Erythroblast (primary cell): ENCODE measurements around the gene ANK3.

Experiments
- GATA1 ChIP-seq: IDR thresholded peaks from 2 replicates; pipeline ENCODE4 v1.6.1; 2011; ENCODE audit warnings: low read depth, mild to moderate bottlenecking, control low read depth, low read length, moderate library complexity
- POLR2A ChIP-seq: IDR thresholded peaks from 2 replicates; pipeline ENCODE4 v1.6.1; 2011; ENCODE audit warnings: mild to moderate bottlenecking, low read length

GRCh38 chr10:60384011-60384410 is 5.7 kb downstream of the ANK3 start:
- TF ChIP-seq POLR2A, result no peak
- TF ChIP-seq GATA1, result no peak
